ENCODE results near the gene MEGF9.

- TF ChIP-seq ZFX (IDR thresholded peaks at IDR 0.05; ENCODE audit: borderline replicate concordance) (no peak), CTCF (IDR thresholded peaks at IDR 0.05) (no peak)
These were observed 10.6 kb upstream of the MEGF9 start for GRCh38 chr9:120724757-120725400.

All from 22Rv1 (cell line).